A673 (cell line): Measurements from ENCODE around the gene PLA2G12A. TPM values are rescaled to one million over a fixed set of nuclear protein-coding genes. Genes with fewer than 3 reads are reported as not detected.

ENCODE experiments used
- BruUV-seq: library from RNA; stranded (reverse); fragments of 400-500 nt; replicated peaks from 2 replicates; lab custom pipeline; 2021; lab: Mats Ljungman, UMichigan
- CTCF ChIA-PET: fragments of 300-600 bp; sonication (Branson Sonifier 250); formaldehyde crosslinking; loops from one replicate; lab custom pipeline; 2022; ENCODE audit warnings: antibody characterized with exemption; lab: Charles Lee
- POLR2A ChIA-PET: fragments of 300-600 bp; sonication (Branson Sonifier 250); formaldehyde crosslinking; loops from one replicate; lab custom pipeline; 2022; ENCODE audit warnings: antibody characterized with exemption; ENCODE audit not compliant: low non-redundant PET; lab: Charles Lee
- DNase-seq: peaks from one replicate; pipeline ENCODE4 v3.0.0-alpha.2; 2015; ENCODE audit warnings: low spot score
- H3K27ac ChIP-seq: fragments of 200-600 bp; sonication (generic); 2 replicates; pipeline ENCODE4 v1.5.1; 2016; ENCODE audit warnings: mixed run types, low read depth, mild to moderate bottlenecking, mixed read lengths, antibody characterized with exemption, low read length; ENCODE audit not compliant: poor library complexity, severe bottlenecking
- H3K27me3 ChIP-seq: fragments of 200-600 bp; sonication (generic); replicated peaks from 2 replicates; pipeline ENCODE4 v1.6.1; 2017; ENCODE audit warnings: mixed run types, low read depth, mild to moderate bottlenecking, mixed read lengths, antibody characterized with exemption, low read length; ENCODE audit not compliant: insufficient read depth, poor library complexity
- H3K36me3 ChIP-seq: fragments of 200-600 bp; sonication (generic); 2 replicates; pipeline ENCODE4 v1.6.1; 2016; ENCODE audit warnings: mixed run types, mild to moderate bottlenecking, mixed read lengths, antibody characterized with exemption, low read length; ENCODE audit not compliant: insufficient read depth, poor library complexity, severe bottlenecking
- H3K4me1 ChIP-seq: fragments of 200-600 bp; sonication (generic); 2 replicates; pipeline ENCODE4 v1.6.1; 2017; ENCODE audit warnings: mixed run types, mild to moderate bottlenecking, mixed read lengths, antibody characterized with exemption, low read length; ENCODE audit not compliant: insufficient read depth, poor library complexity, severe bottlenecking
- H3K4me3 ChIP-seq: fragments of 200-600 bp; sonication (generic); 2 replicates; pipeline ENCODE4 v1.5.1; 2016; ENCODE audit warnings: low read depth, mixed run types, mild to moderate bottlenecking, mixed read lengths, low read length; ENCODE audit not compliant: poor library complexity, severe bottlenecking
- H3K9me3 ChIP-seq: fragments of 200-600 bp; sonication (generic); 2 replicates; pipeline ENCODE4 v1.6.1; 2016; ENCODE audit warnings: mixed run types, low read depth, mild to moderate bottlenecking, mixed read lengths, antibody characterized with exemption, low read length; ENCODE audit not compliant: poor library complexity, severe bottlenecking
- CTCF ChIP-seq: fragments of 300-800, 200-600 bp; sonication (generic); conservative IDR thresholded peaks from 2 replicates; pipeline ENCODE4 v1.5.1; 2017; ENCODE audit warnings: low read depth, mild to moderate bottlenecking, antibody characterized with exemption, low read length, moderate library complexity, mixed read lengths
- EZH2 ChIP-seq: fragments of 200-600 bp; sonication (generic); IDR thresholded peaks from 2 replicates; pipeline ENCODE4 v1.6.1; 2017; ENCODE audit warnings: borderline replicate concordance, low read depth, mild to moderate bottlenecking, mixed read lengths, antibody characterized with exemption, low read length; ENCODE audit not compliant: poor library complexity, severe bottlenecking
- intact Hi-C: fragments of 100-400 bp; cut with micrococcal nuclease; formaldehyde crosslinking; loops from one replicate; pipeline ENCODE4 v1.10.0; 2022; ENCODE audit not compliant: unreplicated experiment
- total RNA-seq: library from RNA; stranded (reverse); gene quantifications from 2 replicates; pipeline ENCODE4 v1.2.3, GENCODE V29; 2021

Gene PLA2G12A
- total RNA-seq, 1 experiment from 2014 or later, result 34.5 TPM

DNA sequence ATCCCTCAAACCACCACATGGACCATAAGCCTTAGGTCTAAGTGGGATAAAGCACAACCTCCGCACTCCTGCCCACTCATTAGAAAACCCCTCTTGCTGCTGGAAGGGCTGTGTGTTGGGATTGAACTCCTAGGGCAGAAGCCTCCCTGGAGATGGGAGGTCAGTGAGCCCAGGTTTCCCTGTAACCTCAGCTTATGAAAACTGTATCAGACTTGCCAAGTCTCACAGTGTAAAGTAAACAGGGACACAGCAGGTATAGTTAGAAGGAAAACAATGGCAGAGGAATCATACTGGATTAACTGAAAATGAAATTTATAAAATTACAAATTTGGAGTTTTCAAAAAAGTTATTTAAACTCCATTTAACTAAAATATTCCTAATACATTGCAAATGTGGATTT is 56.6 kb downstream of the PLA2G12A start:
- no peak overlapping the region for H3K27ac ChIP-seq
- POLR2A ChIA-PET, result no interaction called here
- DNase-seq, result no peak
- H3K27me3 ChIP-seq, result no peaks in the 10 kb centered on the region
- H3K36me3 ChIP-seq, result no peaks in the 10 kb centered on the region
- intact Hi-C loops, result no loop called here
- no peak overlapping the region for H3K4me3 ChIP-seq
- TF ChIP-seq CTCF, result no peak
- TF ChIP-seq EZH2, result no peak
- CTCF ChIA-PET, result no interaction called here
- no peaks in the 10 kb centered on the region for H3K9me3 ChIP-seq
- BruUV-seq, result no TSS peak
- H3K4me1 ChIP-seq, result no peaks in the 10 kb centered on the region

- H3K27me3 ChIP-seq, result no peaks in the 10 kb centered on the region
- H3K27ac ChIP-seq, result no peak overlapping the region
- no peak overlapping the region for H3K4me3 ChIP-seq
- no peaks in the 10 kb centered on the region for H3K36me3 ChIP-seq
- no TSS peak for BruUV-seq
- CTCF ChIA-PET, result no interaction called here
- intact Hi-C loops, result no loop called here
- no peaks in the 10 kb centered on the region for H3K9me3 ChIP-seq
- H3K4me1 ChIP-seq, result no peaks in the 10 kb centered on the region
- DNase-seq, result no peak
- TF ChIP-seq CTCF (no peak), EZH2 (no peak)
- POLR2A ChIA-PET, result no interaction called here
Measured at GRCh38 chr4:109672169-109672930, 57.5 kb downstream of the PLA2G12A start.

- POLR2A ChIA-PET, result no interaction called here
- no peak for TF ChIP-seq EZH2
- TF ChIP-seq CTCF, result no peak
- no peaks in the 10 kb centered on the region for H3K4me1 ChIP-seq
- H3K9me3 ChIP-seq, result no peaks in the 10 kb centered on the region
- CTCF ChIA-PET, result no interaction called here
- H3K27ac ChIP-seq, result no peak overlapping the region
- no peaks in the 10 kb centered on the region for H3K27me3 ChIP-seq
- intact Hi-C loops, result no loop called here
- DNase-seq, result no peak
- no TSS peak for BruUV-seq
- H3K36me3 ChIP-seq, result no peaks in the 10 kb centered on the region
- no peak overlapping the region for H3K4me3 ChIP-seq
Measured at GRCh38 chr4:109671350-109671749, 58.5 kb downstream of the PLA2G12A start.
